NB4 (cell line): ENCODE measurements around the gene HIGD1C.
"Not testable (repeated sequence)": the region's sequence is repeated elsewhere in the genome, so short reads cannot be mapped to it uniquely, and the experiment has no call there.

Source experiments
- DNase-seq: peaks from one replicate; pipeline ENCODE4 v3.0.0; 2010; ENCODE audit warnings: low read depth
- H3K4me3 ChIP-seq: one replicate; pipeline ENCODE4 v1.5.1; 2011; ENCODE audit warnings: mild to moderate bottlenecking, low read depth, low read length, moderate library complexity
- MYC ChIP-seq: IDR thresholded peaks from 2 replicates; pipeline ENCODE4 v1.6.1; 2011; ENCODE audit warnings: low read depth, low read length
- POLR2A ChIP-seq: IDR thresholded peaks from 2 replicates; pipeline ENCODE4 v1.6.1; 2011; ENCODE audit warnings: mild to moderate bottlenecking; ENCODE audit not compliant: insufficient read length; ENCODE audit errors: extremely low read depth
- TF ChIP-seq, protein P1 (sequence below): IDR thresholded peaks from one replicate; pipeline ENCODE4 v1.5.1; 2012; ENCODE audit warnings: low read depth, low read length
- TF ChIP-seq, protein P2 (sequence below): IDR thresholded peaks from 2 replicates; pipeline ENCODE4 v1.6.1; 2011; ENCODE audit warnings: low read depth, low read length

Gene HIGD1C

DNA sequence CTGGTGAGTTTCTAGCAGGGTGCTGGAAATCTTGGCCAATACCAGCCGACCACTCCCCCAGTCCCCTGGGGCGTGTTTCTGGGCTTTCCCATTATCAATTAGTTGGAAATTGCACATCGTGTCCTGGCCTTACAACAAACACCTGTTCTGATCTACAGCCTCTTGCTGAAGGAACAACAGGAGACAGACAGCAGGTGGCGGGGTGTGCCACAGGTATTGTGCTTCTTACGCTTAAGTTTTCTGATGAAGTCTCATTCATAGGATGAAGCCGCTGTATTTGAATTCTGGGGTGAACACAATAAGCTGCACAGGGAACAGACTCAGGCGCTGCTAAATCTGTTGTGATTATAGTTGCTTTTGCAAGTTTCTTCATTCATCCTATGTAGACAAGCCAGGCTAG, 703 bp downstream of the HIGD1C start:
- no peak for DNase-seq
- TF ChIP-seq, protein P1, sequence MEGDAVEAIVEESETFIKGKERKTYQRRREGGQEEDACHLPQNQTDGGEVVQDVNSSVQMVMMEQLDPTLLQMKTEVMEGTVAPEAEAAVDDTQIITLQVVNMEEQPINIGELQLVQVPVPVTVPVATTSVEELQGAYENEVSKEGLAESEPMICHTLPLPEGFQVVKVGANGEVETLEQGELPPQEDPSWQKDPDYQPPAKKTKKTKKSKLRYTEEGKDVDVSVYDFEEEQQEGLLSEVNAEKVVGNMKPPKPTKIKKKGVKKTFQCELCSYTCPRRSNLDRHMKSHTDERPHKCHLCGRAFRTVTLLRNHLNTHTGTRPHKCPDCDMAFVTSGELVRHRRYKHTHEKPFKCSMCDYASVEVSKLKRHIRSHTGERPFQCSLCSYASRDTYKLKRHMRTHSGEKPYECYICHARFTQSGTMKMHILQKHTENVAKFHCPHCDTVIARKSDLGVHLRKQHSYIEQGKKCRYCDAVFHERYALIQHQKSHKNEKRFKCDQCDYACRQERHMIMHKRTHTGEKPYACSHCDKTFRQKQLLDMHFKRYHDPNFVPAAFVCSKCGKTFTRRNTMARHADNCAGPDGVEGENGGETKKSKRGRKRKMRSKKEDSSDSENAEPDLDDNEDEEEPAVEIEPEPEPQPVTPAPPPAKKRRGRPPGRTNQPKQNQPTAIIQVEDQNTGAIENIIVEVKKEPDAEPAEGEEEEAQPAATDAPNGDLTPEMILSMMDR = no peak
- TF ChIP-seq POLR2A (no peak), MYC (no peak)
- TF ChIP-seq, protein P2, sequence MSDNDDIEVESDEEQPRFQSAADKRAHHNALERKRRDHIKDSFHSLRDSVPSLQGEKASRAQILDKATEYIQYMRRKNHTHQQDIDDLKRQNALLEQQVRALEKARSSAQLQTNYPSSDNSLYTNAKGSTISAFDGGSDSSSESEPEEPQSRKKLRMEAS = no peak
- H3K4me3 ChIP-seq = no peak overlapping the region

DNA sequence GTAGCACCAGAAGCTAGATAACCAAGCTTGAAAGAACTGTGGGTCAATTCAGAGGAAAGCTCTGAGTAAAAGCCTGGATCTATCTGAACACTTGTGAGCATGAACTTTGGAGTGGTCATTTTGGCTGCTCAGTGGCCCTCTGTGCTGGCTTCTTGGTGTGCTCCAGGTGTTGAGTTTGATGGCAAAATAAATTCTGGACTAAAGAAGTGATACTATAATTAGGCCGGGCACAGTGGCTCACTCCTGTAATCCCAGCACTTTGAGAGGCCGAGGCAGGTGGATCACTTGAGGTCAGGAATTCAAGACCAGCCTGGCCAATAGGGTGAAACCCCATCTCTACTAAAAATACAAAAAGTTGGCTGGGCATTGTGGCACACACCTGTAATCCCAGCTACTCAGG, 2.4 kb downstream of the HIGD1C start:
- not testable (repeated sequence) for H3K4me3 ChIP-seq, DNase-seq

DNA sequence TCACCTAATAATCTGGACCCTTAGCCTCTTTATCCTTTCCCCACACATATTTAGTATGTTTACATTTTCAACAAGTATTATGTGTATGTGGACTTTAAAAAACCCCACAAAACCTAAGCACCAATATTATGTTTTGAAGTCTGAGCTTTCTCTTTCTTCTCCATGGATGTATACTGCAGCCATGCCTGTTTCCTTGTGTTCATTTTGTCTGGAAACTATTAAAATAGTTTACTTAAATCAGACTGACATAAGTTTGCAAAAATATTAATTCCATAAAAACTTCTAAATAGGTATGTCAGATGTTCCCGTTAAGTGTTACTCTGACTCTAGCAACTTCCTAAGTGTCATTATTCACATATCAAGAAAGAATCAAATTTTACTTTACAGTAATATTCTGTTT, 2.9 kb downstream of the HIGD1C start:
- TF ChIP-seq POLR2A (no peak), MYC (no peak)
- TF ChIP-seq, protein P1 = no peak
- TF ChIP-seq, protein P2 = no peak
- DNase-seq = no peak
- no peak overlapping the region for H3K4me3 ChIP-seq

DNA sequence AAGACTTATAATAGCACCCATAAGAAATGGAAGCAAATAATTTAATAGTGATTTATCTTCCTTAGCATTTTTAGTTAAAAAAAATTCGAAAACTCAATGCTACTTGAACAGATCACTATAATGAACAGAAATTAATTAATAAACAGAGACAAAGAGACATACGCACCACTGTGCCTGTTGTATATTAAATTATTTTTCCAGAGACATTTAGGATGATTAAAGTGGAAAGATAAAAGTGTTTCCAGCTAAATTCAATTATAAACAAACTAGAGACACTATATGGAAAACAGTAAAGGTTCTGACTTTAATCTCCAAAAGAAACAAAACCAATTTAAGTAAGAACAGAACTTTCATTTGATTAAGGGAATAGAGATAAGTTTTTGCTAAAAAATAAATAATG, 3.4 kb downstream of the HIGD1C start:
- TF ChIP-seq MYC (no peak), POLR2A (no peak)
- TF ChIP-seq, protein P1 = no peak
- TF ChIP-seq, protein P2 = no peak
- DNase-seq = no peak
- H3K4me3 ChIP-seq = no peak overlapping the region

DNA sequence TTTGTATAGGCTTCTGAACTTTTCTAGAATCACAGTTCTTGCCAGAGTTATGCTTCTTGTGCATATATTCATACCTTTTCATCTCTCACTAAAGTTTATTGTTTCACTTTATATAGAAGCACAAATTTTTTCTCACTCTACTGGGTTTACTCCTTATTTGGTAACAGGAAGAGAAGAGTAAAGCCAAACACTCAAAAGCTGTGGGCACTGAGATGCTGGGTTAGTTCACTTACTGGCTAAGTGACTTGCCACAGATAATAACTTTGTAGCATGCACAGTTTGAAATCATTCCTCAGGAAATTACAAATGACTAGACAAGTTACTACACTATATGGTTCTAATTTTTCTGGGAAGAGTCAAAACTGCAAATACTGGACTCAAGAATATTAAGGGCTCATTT, 7.8 kb downstream of the HIGD1C start:
- TF ChIP-seq MYC = no peak
- TF ChIP-seq, protein P2 = no peak
- no peak for DNase-seq

DNA sequence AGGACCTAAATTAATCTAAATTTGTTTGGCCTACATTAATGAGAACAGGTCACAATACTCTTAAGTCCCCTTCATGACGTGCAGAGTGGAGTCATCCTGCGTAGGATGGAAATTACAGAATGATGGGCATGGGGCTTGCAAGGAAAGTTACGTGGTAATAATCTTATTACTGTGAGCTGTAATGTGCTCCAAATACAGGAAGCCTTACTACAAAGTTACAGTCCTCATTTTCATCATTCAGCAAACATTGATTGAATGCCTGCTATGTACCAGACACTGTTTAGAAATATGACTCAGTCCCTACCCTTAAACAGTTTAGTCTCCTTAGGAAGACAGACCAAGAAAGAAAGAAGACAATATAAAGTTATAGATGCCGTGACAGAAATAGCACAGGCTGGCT, 9.4 kb downstream of the HIGD1C start:
- no peak overlapping the region for H3K4me3 ChIP-seq
- no peak for DNase-seq
- TF ChIP-seq, protein P2 = no peak
- TF ChIP-seq, protein P1 = no peak
- TF ChIP-seq MYC (no peak), POLR2A (no peak)

More for the DNA sequence above, 7.8 kb downstream of the HIGD1C start:
- H3K4me3 ChIP-seq = no peak overlapping the region

DNA sequence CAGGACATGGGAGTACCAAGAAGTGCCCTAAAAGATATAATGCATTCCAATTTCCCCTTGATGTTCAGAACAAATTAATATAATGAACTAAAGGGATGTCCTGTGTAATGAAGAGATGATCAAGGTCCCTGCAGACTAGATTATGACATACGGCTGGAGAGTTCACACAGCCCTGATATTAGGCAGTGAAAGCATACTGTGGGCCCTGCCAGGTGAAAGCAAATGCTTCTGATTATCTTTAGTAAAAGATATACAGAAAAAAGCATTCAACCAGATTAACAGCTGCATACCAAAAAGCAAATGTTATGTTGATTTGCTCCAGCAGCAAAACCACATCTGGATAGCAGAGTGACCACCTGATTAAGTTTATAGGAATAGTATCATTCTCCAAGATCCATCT, 12.1 kb downstream of the HIGD1C start:
- DNase-seq = no peak
- TF ChIP-seq, protein P2 = no peak
- TF ChIP-seq, protein P1 = no peak
- TF ChIP-seq MYC (no peak), POLR2A (no peak)
- H3K4me3 ChIP-seq = no peak overlapping the region
